ENCODE data around the gene PTK6.

- TF ChIP-seq POLR2A (IDR thresholded peaks at IDR 0.05) = no peak
- TF ChIP-seq CTCF (IDR thresholded peaks at IDR 0.05) = no peak
Measured at GRCh38 chr20:63573647-63574131, 36.5 kb upstream of the PTK6 start.

Data from Peyer's patch (tissue), 4 donors.